ENCODE measurements around the gene MGAT5.

GRCh38 chr2:134207589-134208209 lies 46.2 kb upstream of the MGAT5 start:
- peak in 3 of 4 experiments; percentile 25 to 39 (median 26) for TF ChIP-seq CTCF (IDR thresholded peaks at IDR 0.05)
- TF ChIP-seq POLR2A (IDR thresholded peaks at IDR 0.05) = no peak

Measured in uterus (tissue), 2 donors.